GM18505 (cell line): Measurements from ENCODE around the gene PKD1L1.
"Not testable (repeated sequence)": the region's sequence is repeated elsewhere in the genome, so short reads cannot be mapped to it uniquely, and the experiment has no call there.

ENCODE experiments used
- ATAC-seq: cut with Tn5 transposase; IDR thresholded peaks from one replicate; pipeline ENCODE4 v1.9.1; 2021; ENCODE audit not compliant: unreplicated experiment
- POLR2A ChIP-seq: IDR thresholded peaks from 4 replicates; pipeline ENCODE4 v1.6.1; 2011; ENCODE audit warnings: borderline replicate concordance; ENCODE audit not compliant: insufficient read depth, insufficient read length; ENCODE audit errors: extremely low read depth

The PKD1L1 gene

DNA sequence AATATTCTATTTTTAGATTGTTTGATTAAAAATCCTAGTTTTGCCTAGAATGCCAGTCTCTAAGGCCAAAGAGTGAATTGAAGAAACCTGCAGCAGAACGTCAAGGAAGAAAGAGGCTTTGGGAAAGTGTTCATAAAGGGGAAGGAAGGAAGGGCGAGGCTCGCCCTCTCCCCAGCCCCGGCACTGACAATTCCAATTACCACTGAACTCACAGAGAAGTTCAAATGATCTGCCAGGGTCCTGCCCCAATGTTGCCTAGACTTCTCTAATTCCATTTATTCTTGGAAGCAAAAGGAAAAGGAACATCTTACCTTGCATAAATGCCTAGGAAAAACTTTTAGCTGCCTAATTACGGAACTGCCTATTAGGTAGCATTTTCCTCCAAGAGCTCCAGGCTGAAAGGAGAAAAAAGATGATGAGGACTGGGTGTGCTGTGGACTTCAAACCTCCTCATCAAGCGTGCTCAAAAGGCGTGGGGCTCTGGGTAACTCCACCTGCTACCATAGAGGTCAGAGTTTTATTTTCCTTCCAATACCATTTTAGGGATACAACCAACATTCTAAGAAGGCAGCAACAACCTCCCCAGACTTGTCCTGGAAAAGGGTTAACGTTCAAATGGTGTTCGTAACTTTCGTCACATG, 134.5 kb downstream of the PKD1L1 start:
- no peak for ATAC-seq
- no peak for TF ChIP-seq POLR2A

DNA sequence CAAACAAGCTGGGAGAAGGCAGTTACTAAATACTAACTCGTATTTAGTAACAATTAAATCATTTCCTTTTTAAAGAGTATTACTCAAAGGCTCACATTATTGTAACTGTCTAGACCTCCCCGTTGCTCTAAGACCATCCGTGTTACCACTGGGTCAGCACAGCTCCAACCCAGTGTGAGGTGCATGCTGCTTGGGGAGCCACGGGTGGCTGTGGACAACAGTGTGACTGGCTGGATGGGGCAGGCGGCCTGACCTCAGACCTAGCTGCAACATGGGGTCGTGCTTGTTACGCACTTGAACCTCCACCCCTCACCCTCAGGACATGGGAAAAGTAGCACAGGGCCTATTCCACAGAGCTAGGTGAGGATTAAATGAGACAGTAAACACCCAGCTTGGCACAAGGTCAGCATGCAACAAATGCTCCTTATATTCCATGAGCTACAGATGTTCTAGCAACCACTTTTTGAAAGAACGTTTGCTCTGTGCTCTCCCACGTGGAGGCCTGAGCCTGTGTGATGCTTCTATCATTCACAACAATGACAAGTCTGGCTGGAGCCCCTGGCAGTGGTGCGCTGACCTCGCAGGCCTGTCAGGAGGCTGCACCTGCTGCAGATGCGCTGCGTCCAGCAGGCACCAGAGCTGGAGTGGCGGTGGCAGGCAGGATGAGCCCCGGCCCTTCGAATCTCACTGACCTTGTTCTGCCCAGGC, 135.7 kb downstream of the PKD1L1 start:
- TF ChIP-seq POLR2A = no peak
- ATAC-seq = no peak

DNA sequence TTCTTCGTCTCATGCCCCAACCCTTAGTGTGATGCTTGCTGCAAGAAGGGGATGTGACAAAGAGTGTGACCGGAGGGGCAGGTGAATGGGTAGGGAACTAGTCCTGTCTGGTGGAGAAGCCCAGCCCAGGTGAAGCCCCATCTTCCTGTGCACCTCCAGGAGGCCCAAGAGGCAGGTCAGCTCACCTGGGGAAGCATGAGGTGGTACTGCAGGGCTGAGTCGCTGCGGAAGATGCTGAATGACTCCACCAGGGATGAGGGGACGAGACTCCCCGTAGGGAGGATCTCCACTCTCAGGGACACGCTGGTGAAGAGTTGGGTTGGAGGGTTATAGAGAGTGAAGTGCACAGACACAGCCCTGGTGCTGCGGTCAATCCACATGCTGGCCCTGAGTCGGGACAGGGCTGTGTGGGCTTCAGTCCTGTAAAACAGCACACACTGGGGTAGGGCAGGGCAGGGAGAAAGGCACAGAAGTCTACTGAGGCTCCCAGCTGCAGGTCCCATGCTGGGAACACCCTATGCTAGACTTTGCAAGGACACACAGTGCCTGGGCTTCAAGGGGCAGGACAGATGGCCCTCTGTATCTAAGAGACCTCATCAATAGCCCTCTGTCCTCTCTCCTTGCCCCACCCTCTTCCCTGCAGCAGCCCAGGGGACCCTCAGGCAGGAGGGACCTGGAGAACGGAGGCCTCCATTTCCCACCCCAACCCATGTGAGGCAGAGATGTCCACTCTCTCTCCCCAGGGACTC, 136.5 kb downstream of the PKD1L1 start:
- no peak for TF ChIP-seq POLR2A

DNA sequence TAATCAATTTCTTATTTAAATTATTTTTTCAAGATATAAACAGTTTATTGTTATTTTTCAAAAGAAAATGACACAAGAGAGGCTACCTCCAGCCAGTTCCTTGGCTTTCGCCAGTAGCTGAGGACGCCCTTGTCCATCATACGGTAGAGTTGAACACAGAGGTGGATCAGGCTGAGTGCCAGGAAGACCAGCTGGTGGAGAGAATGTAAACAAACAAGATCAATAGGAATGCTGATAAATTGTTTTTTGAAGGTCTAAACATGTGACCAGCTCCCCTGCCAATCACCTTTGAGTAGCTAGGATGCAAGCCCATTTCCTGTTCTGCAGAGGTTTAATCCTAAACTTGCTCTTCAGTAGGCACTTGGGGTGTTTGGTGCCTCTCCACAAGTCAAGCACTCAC, 138.9 kb downstream of the PKD1L1 start:
- TF ChIP-seq POLR2A = no peak
- no peak for ATAC-seq

More for the DNA sequence above, 136.5 kb downstream of the PKD1L1 start:
- ATAC-seq = no peak

DNA sequence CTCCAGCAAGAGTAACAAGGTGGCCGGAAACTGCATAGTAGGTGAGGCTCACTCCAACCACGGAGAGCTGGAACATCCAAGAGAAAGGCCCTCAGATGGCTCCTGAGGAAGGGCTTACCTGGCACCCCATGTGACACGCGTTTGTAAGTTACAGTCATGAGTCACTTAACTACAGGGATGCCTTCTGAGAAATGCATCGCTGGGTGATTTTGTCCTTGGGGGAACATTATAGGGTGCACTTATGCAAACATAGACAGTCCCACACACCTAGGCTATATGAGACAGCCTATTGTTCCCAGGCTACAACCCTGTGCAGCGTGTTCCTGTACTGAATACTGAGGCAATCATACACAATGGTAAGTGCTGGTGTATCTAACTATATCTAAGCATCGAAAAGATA, 139.9 kb downstream of the PKD1L1 start:
- ATAC-seq = no peak

DNA sequence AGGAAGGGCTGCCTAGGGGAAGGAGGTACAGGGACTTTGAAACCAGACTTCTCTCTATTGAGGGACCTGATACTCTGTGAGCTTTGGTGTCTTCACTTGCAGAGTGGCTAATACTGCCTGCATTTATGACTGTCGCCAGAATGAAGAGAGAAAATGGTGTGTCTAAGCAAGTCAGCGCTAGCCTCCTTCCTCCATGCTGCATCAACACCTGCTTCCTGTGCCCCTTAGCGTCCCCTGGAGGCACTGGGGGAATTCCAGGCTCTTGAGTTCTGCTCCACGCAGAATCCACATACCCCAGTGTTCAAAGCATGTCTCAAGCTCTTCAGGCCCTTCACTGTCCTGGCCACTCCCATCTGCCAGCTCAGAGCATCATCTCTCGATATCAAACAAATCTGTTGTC, 140.5 kb downstream of the PKD1L1 start:
- no peak for TF ChIP-seq POLR2A
- no peak for ATAC-seq

More for the DNA sequence above, 139.9 kb downstream of the PKD1L1 start:
- no peak for TF ChIP-seq POLR2A

DNA sequence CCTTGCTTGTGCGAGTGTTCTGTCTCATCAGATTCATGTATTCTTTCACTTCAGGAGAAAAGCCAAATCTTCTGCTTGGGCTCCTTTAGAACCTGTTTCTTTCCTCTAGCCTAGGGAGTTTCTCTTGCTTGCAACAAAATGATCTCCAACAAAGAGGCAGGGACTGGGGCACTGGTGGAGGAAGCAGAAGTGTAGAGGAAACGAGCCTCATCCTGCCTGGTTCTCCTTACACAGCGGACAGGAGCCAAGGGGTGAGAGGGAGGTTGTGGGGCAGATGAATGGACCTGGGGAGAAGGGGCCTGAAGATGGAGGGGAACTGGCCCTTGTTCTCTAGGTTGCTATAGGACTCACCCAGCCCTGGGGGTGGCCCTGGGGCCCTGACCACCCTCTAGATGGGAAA, 141.1 kb downstream of the PKD1L1 start:
- ATAC-seq = no peak

DNA sequence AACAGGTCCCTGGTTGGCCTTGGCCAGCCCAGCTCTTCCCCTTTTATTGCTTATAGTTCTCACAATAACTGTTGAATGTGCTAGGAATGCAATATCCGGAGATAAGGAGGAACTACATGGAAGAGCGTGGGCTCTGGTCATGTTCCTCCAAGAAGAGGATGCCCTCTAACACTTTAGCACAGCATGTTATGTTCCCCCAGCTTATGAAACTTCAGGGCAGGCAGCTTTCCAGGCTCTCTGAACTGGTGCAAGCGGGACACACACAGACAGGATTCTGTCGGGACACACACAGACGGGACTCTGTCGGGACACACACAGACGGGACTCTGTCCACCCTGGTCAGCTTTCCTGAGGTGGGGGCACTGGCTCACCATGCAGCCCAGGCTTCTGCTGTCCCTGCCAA, 141.6 kb downstream of the PKD1L1 start:
- no peak for ATAC-seq
- no peak for TF ChIP-seq POLR2A

More for the DNA sequence above, 141.1 kb downstream of the PKD1L1 start:
- no peak for TF ChIP-seq POLR2A

DNA sequence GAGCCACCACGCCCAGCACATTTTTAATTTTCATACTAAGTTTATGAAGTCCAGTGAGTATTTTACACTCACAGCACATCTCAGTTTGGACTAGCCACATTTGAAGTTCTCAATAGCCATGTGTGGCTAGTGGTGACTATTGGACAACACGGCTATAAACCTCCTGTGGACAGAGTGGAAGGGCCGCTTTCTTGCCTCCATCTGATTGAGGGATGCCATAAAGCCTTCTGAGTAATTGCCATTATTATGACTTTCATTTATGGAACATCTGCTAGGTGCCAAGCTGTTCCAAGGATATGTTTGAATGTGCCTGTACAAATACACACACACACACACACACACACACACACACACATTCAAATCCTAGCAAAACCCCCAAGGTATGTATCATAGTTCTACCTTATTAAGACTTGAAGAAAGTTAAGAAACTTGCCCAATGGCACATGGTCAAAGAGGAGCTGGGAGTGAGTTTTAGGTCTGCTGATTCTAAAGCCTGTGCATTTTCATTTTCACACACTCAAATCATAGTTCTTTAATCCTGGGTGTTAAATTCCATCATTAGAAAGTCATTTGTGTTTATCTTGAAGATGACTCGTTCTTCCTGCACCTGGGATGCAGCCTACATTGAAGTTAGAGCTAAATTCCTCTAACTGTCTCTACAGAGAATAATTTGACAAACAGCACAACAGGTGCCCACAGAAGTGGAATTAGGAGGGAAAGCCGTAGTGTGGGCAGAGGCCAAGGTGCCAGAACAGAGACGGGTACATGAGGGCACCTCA, 143.3 kb downstream of the PKD1L1 start:
- TF ChIP-seq POLR2A = no peak

DNA sequence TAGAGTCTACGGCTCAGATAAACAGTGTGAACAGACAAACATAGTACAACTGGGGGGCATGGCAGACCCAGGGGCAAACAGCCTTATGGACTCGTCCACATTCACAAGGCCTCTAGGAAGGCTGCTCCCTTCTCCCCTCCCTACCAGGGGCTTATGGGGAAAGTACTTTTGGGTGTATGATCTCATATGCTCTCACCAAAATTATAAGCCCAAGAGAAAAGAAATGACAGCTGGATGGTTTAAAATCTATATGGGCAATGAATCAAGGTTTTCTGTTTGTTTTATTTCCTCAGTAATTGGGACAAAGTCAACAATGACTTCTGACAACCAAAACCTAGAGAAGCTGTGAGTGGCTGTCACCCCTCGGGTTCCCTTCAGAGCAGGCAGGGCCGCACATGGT, 144.4 kb downstream of the PKD1L1 start:
- no peak for TF ChIP-seq POLR2A
- ATAC-seq = no peak

More for the DNA sequence above, 143.3 kb downstream of the PKD1L1 start:
- no peak for ATAC-seq

DNA sequence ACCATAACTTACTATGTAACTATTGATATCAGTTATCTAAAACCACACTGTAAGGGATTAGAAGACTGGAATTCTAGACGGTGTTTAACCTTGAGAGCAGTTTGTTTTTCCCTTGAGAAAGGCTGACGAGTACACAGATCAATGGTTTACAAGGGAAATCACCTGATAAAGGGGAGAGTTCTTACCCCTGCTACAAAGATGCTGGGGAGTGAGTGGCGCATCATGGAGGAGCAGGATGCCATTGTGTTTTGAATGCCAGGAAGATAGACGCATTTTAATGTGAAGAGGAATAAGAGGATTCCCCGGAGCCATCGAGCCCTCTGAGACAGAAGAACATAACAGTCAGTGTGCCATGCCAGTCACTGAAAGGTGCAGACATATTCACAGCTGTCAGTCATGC, 145.2 kb downstream of the PKD1L1 start:
- no peak for TF ChIP-seq POLR2A
- no peak for ATAC-seq

DNA sequence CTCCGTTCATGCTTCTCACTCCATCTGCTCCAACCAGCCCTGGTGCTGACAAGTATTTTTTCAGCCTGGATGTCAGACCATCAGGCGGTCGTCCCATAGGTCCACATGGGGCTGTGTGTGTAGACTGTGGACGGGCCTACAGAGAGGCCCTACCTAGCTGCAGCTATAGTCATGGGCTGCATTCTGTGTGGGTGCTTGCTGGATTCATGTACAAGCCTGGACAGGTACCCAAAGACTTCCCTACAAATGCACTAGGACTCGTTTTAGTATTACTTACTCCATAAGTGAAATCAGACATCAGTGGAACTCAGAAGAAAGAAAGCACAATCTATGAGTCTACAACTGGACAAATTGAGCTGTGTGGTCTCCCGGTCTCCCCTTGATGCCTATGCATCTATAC, 146.8 kb downstream of the PKD1L1 start:
- TF ChIP-seq POLR2A = no peak
- no peak for ATAC-seq

DNA sequence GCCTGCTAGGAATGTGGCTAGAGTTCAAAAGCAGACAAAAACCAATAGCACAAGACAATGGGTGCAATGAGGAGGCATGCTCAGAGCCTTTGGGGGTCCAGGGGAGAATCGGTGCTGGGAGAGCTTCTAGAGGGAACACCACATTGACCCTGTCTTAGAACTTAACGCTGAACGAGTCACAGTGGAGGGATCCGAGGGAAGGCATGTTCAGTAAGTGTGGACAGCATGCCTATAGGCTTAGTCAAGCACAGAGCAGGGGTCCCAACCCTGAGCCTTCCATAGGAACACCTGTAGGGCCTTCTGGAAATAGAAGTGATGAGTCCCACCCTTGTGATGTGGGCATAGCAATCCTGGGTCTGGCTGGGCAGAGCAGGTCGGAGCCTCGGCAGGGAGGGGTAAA, 148.7 kb downstream of the PKD1L1 start:
- no peak for ATAC-seq
- TF ChIP-seq POLR2A = no peak

DNA sequence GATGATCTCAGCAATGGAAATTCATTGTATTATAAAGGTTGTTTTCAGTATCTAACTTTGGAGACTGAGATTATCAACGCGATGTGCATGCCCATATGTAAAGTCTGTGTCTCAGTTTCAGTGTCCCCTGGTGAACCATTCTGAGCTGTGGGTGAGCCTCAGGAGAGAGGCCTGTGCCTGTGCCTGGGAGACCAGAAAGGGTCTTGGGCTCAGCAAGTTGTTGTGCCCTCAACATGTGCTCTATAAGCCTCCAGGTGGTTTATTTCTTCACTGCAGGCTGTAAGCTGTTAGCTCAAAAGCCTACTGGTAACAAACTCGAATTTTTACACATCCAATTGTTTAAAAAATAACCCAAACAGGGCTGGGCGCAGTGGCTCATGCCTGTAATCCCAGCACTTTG, 151.9 kb downstream of the PKD1L1 start:
- TF ChIP-seq POLR2A = no peak
- ATAC-seq = no peak

DNA sequence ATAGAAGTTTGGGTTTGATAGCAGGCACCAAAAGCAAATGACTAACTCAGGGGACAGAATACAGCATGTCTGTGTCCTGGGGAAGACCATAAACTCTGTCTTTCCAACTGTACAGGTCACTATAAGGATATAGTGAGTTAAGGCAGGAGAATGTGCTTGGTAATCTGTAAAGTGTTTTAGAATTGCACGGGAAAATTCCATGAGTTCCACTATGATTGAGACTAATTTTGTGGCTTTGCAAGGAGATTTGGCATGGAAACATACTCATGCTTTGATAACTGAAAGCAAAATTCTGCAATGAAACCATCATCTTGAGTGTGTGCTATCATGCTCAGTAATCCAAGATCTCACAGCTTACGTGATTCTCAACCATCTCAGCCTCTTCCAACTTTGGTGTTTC, 152.6 kb downstream of the PKD1L1 start:
- no peak for TF ChIP-seq POLR2A
- no peak for ATAC-seq

DNA sequence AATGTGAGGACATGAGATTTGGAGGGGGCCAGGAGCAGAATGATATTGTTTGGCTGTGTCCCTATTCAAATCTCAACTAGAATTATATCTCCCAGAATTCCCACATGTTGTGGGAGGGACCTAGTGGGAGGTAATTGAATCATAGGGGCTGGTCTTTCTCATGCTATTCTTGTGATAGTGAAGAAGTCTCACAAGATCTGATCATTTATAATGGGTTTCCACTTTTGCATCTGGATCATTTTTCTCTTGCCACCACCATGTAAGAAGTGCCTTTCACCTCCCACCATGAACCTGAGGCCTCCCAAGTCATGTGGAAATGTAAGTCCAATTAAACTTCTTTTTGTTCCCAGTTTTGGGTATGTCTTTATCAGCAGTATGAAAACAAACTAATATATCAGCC, 153.1 kb downstream of the PKD1L1 start:
- ATAC-seq = not testable (repeated sequence)
